Pons (tissue), 1 donor: Measurements from ENCODE around the gene TBC1D2.

Experiments used
- DNase-seq: peaks from one replicate; pipeline ENCODE4 v3.0.0-alpha.2; 2016; ENCODE audit warnings: low spot score

Gene TBC1D2

DNA sequence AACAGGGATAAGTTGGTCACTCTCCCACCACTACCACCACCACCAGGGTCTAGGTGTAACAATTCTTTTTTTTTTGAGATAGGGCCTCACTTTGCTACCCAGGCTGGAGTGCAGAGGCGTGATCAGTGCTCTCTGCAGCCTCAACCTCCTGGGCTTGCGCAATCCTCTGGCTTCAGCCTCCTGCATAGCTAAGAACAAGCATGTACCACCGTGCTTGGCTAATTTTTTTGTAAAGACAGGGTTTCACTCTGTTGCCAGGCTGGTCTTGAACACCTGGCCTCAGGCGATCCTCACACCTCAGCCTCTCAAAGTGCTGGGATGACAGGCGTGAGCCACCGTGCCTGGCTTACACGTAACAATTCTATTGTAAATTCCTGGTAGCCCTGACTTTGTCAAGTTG lies 90.5 kb downstream of the TBC1D2 start:
- no peak for DNase-seq

DNA sequence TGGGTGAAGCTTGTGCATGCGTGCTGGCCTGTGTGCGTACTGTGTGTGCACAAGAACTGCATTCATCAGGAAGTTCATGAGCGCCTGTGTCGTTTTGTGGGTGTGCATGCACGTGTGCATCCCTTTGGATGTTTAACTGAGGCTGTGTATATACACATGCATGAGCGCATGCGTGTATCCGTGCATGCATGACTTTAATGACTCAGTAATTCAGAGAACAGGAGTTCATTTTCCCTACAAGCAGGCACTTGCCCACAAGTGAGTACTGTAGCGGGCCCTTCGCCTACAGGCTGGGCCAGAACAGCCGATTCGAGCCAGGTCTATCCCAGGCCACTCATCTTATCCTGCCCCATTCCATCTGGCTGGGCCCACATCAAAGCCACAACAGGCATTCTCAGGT lies 92.8 kb downstream of the TBC1D2 start:
- DNase-seq, result no peak

DNA sequence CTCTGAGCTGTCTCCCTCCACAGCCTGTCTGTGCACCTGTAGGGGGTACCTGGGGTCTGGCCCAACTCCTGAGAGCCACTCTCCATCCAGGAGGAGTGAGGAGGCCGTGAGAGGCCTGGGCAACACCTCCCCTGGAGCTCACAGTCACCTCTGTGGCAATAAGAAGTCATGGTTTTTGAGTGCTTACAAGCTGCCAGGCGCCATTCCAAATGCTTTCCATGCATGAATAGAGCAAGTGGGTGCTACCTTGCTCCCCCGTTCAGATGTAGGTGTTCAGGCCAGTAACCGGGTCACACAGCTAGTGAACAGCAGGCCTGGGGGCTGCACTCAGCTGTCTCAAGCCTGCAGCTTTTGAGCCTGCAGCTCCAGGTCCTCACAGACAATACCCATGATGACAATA lies 93.6 kb downstream of the TBC1D2 start:
- DNase-seq, result no peak

DNA sequence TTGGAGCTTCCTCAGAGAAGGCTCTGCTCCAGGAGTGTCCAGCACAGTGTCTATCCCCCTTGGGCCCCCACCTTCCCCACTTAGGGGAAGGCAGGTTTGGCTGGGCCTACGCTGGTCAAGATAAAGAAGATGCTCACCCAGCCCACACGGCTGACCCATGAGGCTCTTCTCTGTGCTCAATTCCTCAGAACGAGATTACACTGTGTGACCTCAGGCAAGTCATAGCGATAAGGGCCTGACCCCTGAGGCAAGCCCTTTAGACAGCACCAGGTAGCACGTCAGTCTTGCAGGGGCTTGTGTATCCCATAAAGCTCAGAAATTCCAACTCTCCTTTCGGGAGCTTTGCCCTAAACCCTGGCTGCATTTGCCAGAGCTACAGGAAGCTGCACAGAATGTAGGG lies 95.7 kb downstream of the TBC1D2 start:
- no peak for DNase-seq

DNA sequence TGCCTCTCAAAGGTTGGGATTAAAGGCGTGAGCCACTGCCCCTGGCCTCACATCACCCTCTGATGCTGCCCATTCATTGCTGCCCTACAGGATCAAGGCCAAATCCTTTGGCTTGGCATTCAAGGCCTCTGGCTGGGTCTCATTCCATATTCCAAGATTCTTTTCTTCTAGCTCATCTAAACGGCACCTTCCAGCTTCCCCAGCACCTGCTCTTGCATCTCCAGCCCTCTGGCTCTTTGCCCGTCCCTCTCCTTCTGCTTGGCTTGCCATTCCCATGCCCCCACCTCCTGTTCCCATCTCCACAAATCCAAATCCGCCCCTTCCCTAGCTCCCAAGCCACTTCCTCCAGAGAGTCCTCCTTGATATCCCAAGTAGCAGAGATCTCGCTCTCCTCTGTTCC lies 96.1 kb downstream of the TBC1D2 start:
- no peak for DNase-seq

DNA sequence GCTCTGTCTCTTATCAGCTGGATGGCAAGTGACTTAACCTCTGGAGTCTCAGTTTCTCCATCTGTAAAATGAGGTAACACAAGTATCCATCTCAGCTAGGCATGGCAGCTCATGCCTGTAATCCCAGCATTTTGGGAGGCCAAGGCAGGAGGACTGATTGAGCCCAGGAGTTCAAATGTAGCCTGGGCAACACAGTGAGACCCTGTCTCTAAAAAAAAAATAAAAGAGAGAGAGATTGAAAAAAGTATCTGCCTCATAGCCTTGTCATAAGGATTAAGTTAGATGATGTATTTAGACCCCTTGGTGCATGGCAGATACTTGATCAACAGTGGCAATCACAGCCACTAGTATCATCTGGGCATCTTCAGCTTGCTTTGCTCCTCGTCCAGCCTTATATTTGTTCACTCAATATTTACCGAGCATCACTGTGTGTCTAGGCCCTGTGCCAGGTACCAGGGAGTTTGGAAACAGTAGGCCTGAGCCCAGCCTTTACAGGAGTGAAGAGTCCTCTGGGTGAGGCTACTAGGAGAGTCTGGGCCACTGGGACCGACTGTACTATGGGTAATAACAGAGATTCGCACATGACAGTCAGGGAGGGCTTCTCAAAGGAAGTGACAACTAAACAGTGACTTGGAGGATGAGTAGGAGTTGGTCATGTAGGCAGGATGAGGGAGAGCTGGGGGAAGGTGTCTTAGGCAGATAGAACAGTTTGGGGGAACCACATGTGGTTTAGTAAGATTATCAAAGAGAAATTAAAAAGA lies 97.2 kb downstream of the TBC1D2 start:
- no peak for DNase-seq

DNA sequence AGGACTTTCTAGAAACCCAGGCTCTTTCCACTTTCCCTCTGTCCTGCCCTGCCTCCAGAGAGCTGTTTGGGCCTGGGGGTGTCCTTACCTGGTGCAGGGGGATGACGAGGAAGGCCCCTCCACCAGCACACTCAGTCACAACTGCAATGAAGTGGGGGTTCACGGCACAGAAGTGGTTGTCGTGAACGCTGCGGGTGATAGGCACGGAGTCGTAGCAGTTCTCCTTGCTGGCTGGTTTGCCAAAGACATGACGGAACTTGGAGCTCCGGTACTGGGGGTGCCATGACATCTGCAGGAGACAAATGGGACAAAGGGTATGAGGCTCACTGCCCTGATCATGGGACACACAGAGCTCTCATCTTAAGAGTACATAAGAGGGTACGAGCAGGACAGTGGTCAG lies 98.1 kb downstream of the TBC1D2 start:
- no peak for DNase-seq

DNA sequence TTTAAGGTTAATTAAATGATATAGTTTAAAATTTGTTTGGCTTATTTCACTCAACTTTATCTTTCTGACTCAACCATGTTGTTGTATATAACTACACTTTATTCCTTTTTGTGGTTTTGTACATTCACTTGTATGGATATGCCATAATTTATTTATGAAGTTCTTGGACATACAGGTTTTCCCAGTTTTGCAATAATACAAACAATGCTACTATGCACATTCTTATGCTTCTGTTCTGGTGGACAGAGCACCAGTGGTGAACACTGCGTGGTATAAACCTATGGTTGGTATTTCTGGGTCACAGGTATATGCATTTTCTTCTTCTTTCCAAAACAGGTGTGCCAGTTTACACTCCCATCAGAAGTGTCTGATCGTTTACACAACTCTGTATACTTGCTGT lies 100.8 kb downstream of the TBC1D2 start:
- DNase-seq, result no peak

DNA sequence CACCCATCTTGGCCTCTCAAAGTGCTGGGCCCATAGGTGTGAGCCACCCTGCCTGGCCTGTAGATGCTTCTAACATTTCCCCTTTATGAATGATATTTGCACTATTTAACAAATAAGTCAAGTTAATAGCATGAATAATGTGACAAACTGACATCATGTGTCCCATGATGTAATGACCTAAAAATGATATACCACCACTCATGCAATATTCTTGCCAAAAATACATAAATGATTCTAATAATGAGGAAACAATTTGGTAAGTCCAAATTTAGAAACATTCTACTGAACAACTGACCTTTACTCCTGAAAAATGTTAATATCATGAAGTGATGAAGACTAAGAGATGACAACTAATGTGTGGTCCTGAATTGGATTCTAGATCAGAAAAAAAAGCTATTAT lies 102.9 kb downstream of the TBC1D2 start:
- no peak for DNase-seq

DNA sequence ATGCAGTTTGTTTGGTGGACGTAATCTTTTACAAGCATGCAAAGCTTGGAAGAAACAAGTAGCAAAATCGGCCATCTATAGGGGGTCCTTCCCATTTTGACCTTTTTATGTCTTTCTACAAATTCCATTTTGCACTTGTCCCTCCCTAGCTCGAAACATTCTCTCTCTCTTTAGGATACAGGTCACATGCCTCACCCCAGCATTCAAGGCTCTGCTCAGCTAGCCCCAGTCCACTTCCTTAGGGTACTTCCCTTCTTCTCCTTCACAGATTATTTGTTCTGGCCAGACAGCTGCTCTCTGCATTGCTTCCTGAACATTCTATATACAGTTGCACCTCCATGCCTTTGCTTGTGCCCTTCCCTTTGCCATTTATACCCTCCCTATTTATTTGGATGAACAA lies 104.7 kb downstream of the TBC1D2 start:
- DNase-seq, result no peak

DNA sequence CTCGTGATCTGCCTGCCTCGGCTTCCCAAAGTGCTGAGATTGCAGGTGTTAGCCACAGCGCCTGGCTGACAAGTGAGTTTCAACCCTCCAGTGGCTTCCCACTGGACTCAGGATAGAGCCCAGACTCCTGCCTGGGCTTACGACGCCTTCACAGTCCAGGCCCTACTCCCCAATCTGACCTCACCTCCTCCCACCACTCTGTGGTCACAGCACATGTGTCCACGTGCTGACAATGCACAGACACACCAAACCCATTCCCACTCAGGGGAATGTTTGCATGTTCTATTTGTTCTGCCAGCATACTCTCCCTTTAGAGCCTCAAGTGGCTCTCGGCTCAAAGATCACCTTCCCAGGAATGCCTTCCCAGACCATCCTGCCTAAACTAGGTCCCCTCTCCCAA lies 105.3 kb downstream of the TBC1D2 start:
- DNase-seq, result no peak

DNA sequence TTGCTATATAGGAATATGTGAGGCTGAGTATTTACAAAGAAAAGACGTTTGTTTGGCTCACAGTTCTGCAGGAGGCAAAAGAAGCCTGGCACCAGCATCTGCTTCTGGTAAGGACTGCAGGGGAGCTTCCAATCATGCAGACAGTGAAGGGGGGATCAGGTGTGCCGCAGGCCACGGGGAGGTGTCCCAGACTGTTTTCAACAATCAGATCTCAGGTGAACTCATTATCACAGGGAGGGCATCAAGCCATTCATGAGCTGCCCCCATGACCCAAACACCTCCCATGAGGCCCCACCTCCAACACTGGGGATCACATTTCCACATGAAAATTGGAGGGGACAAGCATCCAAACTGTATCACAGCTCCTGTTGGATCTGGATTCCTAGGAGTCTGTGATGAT lies 106.0 kb downstream of the TBC1D2 start:
- no peak for DNase-seq
